AG09309 (cell line): ENCODE results near the gene MYADML2.

ENCODE experiments used
- DNase-seq: peaks from one replicate; pipeline ENCODE4 v3.0.0-alpha.2; 2010; ENCODE audit warnings: low read depth
- H3K4me3 ChIP-seq: 2 replicates; pipeline ENCODE4 v1.5.1; 2011; ENCODE audit warnings: mild to moderate bottlenecking, low read depth, low read length, moderate library complexity; ENCODE audit not compliant: control insufficient read depth
- TF ChIP-seq, protein P1 (sequence below): IDR thresholded peaks from 2 replicates; pipeline ENCODE4 v1.5.1; 2011; ENCODE audit warnings: mild to moderate bottlenecking, low read depth, low read length, inconsistent platforms; ENCODE audit not compliant: insufficient read depth, control insufficient read depth; ENCODE audit errors: missing control alignments

MYADML2 gene, protein sequence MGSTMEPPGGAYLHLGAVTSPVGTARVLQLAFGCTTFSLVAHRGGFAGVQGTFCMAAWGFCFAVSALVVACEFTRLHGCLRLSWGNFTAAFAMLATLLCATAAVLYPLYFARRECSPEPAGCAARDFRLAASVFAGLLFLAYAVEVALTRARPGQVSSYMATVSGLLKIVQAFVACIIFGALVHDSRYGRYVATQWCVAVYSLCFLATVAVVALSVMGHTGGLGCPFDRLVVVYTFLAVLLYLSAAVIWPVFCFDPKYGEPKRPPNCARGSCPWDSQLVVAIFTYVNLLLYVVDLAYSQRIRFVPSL

DNA sequence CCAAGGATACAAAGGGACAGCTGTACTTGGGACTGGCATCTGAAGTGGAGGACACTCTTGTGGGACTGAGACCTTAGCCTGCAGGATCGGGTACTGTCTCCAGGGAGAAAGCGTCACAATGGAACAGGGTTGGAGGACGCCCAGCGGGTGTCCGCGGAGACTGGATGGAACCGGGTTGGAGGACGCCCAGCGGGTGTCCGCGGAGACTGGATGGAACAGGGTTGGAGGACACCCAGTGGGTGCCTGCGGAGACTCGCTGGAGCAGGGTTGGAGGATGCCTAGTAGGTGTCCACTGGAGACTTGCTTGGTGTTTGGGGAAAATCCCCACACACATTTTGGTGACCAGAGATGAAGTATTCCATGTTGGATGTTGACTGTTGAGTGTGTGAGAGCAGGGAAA, at the start of gene MYADML2:
MYADML2 (minus strand) TSS at position 45 of the 400 bp plus-strand sequence. CDS start 5,492 bp downstream, outside the sequence.
- H3K4me3 ChIP-seq, result no peak within 1 kb of the TSS
- no peak for DNase-seq
- TF ChIP-seq, protein P1, sequence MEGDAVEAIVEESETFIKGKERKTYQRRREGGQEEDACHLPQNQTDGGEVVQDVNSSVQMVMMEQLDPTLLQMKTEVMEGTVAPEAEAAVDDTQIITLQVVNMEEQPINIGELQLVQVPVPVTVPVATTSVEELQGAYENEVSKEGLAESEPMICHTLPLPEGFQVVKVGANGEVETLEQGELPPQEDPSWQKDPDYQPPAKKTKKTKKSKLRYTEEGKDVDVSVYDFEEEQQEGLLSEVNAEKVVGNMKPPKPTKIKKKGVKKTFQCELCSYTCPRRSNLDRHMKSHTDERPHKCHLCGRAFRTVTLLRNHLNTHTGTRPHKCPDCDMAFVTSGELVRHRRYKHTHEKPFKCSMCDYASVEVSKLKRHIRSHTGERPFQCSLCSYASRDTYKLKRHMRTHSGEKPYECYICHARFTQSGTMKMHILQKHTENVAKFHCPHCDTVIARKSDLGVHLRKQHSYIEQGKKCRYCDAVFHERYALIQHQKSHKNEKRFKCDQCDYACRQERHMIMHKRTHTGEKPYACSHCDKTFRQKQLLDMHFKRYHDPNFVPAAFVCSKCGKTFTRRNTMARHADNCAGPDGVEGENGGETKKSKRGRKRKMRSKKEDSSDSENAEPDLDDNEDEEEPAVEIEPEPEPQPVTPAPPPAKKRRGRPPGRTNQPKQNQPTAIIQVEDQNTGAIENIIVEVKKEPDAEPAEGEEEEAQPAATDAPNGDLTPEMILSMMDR, result no peak

DNA sequence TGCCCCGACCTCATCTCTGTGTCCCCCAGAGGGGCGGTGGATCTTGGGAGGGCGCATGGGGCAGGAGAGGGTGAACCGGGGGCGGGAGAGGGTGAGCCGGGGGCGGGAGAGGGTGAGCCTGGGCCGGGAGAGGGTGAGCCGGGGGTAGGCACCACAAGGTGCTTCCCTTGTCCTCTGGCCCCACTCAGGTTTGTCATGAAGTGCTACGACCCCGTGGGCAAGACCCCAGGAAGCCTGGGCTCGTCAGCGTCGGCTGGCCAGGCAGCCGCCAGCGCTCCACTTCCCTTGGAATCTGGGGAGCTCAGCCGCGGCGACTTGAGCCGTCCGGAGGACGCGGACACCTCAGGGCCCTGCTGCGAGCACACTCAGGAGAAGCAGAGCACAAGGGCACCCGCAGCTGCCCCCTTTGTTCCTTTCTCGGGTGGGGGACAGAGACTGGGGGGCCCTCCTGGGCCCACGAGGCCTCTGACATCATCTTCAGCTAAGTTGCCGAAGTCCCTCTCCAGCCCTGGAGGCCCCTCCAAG, 49.3 kb upstream of the MYADML2 start:
- H3K4me3 ChIP-seq, result no peak overlapping the region
- TF ChIP-seq, protein P1, result no peak
- no peak for DNase-seq

DNA sequence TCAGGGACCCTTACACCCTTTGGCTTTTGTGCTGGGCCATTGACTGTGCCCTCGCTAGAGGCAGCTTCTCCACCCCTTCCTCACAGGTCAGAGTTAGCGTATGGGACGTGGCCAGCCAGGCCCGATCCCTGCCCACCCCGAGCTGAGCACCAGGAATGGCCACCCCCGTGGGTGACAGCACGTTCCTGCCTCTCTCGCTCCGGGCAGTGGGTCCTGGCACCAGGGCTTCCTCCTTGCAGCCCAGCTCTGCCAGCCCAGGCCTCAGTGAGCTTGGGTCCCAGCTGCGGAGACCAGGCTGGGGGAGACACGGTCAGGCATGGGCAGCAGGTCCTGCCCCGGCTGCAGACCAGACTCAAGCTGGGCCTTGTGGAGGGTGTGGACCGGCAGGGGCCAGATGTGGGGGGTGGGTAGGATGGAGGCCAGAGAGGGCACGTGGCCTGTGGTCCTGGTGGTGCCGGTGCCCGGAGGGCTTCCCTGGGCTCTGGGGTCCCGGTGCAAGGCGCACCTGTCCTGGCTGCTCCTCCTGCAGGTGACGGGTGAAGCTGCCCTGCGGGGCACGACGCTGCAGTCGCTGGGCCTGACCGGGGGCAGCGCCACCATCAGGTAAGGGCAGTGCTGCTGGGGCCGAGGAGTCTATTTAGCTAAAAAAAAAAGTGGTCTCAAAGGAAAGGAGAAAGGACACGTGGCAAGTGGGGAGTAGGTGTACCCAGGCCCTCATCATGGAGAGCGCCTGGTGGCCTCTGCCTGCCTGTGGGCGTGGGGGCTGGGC, 48.6 kb upstream of the MYADML2 start:
- TF ChIP-seq, protein P1, result no peak
- DNase-seq, result no peak
- H3K4me3 ChIP-seq, result no peak overlapping the region

DNA sequence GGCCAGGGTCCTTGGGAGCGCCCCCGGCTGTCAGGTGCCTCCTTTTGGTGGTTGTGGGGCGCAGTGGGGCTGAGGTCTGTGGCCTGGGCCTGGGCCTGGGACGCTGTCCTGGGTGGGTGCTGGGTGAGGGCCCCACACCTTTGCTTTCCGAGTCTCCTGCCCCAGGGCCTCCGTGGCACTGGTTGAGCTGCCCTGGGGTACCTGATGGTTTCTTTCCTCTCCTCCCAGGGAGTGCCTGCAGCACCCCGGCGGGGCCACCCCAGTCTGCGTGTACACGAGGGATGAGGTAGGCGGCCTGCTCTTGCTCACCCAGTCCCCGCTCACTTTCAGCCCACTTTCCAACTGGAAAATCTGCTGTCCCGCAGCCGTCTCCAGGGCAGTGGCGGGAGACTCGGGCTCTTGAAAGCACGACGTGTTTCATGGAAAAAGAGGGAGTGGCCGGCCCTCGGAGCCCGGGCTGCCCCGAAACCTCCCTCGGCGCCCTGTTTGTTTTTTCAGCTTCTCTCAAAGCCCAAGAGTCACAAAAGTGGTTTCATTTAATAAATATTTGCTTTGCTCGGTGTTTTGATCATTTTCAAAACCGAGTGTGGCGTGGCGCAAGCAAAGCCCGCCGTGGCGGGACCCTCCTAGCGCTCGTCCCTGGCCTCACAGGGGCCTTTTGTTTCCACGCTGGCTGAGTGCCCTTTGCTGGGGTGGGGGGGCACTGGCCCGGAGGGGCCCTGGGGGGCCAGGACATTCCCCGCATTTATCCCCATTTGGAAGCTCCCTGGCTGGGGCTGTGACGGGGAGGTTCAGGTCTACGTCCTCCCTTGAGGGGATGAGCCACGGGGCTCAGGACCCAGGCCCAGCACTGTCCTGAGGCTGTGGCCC, 47.8 kb upstream of the MYADML2 start:
- no peak overlapping the region for H3K4me3 ChIP-seq
- DNase-seq, result no peak
- TF ChIP-seq, protein P1, result no peak

DNA sequence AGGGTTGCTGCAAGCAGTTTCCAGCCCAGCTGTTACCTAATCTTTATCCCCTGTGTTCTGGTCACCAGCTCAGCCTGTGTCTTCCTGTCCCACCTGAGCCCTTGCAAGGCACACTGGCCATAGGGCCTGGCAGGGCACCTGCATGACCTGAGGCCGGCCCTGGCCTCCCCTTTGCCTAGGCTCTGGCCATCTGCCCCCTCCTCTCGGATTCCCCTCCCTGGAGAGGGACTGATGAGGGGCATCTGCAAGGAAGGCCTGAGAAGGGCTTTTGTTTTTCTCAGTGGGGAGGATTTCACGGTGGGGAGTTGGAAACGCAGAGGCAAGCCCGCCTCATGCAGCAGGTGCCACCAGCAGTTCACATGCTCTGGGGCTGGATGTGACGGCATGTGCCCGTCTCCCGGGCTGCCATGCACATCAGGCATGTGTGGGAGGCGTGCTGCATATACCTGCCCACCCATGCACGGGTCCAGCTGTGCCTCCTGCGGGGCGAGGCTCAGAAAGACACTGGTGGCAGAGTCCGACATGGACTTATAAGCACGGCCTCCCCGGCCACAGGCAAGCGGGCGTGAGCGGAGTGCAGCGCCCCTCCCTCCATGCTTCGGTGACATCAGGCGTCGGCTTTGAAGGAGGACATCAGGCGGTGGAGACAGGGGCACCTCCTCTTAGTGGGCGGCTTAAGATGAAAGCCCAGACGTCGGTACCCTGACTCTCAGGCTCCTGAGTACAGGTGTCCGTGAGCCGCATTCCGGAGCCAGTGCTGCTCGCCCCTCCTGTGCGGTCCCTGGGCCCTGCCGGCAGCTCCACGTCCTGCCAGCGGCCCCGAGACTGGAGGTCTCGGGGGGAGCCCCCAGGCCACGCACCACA, 46.9 kb upstream of the MYADML2 start:
- DNase-seq, result no peak
- TF ChIP-seq, protein P1, result no peak
- H3K4me3 ChIP-seq, result no peak overlapping the region
